Ovary (tissue), 1 donor: ENCODE data around the gene COL8A1.

Experiments
- EP300 ChIP-seq: sonication (generic); formaldehyde crosslinking; IDR thresholded peaks from one replicate; pipeline ENCODE4 v1.6.1; 2017; ENCODE audit warnings: antibody characterized with exemption
- POLR2A ChIP-seq: fragments of 450-650 bp; IDR thresholded peaks from one replicate; pipeline ENCODE4 v1.6.1; 2017; ENCODE audit warnings: antibody characterized with exemption, mild to moderate bottlenecking, moderate library complexity

- TF ChIP-seq EP300 (no peak), POLR2A (no peak)
Observed at GRCh38 chr3:99625643-99626416, 12.6 kb upstream of the COL8A1 start.
